Measurements from ENCODE around the gene C1D. TPM values are rescaled to one million over a fixed set of nuclear protein-coding genes. Genes with fewer than 3 reads are reported as not detected.

C1D gene
- total RNA-seq, 1 donor from 2014 or later: 15.1 TPM

DNA sequence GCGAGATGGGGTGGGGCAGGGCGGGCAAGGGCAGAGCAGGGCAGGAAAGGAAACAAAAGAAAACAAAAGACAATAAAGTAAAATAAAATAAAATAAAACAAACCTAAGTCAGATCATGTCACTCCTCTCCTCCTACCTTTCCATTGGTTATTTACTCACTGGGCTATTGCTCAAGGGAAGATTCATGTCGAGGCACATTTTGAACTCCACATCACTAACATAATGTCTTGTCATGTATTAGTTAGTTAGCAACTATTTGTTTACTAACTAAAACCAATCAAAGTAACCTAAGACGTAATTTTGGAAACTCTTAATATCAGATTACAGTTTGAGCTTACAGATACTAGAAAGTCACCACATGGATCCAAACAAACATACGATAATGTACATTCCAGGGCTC is 2.2 kb downstream of the C1D start:
- no peaks in the 10 kb centered on the region for H3K36me3 ChIP-seq (ENCODE audit: control insufficient read depth in 3 of 3, insufficient read depth in 3 of 3, low read length in 3 of 3)
- H3K9me3 ChIP-seq (ENCODE audit: control insufficient read depth in 3 of 3, low read length in 3 of 3): no peaks in the 10 kb centered on the region
- H3K27ac ChIP-seq (ENCODE audit: low read depth, low read length): no peak overlapping the region
- H3K9ac ChIP-seq (ENCODE audit: low read depth in 1 of 3, low read length in 3 of 3): no peak overlapping the region
- H3K4me3 ChIP-seq (ENCODE audit: low read length in 3 of 3): no peak overlapping the region
- H3K27me3 ChIP-seq (ENCODE audit: control insufficient read depth in 3 of 3, insufficient read depth in 3 of 3, low read length in 3 of 3): no peaks in the 10 kb centered on the region
- peaks cover 16 to 33% (median 17%) of the 10 kb centered on the region in 3 donors for H3K4me1 ChIP-seq (ENCODE audit: control insufficient read depth in 3 of 3, insufficient read depth in 3 of 3, low read length in 3 of 3)

DNA sequence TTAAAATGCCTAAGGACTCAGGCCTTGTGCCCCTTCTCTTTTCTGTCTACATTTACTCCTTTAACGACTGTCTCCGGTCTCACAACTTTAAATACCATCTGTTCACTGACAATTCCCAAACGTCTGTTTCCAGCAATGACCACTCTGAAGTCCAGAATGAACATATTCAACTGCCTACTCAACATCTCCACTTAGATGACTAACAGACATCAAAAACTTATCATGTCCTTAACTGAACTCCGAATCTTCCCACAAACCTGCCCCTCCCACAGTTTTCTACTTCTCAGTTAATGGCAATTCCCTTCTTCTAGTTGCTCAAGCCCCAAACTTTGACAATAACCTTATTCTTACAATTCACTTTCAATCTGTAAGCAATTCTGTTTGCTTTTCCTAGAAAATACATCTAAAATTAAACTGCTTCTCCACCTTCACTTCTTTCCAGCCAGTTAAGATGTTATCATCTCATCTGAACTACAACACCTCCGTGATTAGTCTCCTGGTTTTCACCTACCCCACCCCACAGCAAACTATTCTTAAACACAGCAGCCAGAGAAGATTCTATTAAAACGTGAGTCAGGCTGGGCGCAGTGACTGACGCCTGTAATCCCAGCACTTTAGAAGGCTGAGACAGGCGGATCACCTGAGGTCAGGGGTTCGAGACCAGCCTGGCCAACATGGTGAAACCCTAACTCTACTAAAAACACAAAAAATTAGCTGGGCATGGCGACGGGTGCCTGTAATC is 2.8 kb downstream of the C1D start:
- H3K27me3 ChIP-seq (ENCODE audit: control insufficient read depth in 3 of 3, insufficient read depth in 3 of 3, low read length in 3 of 3): no peaks in the 10 kb centered on the region
- H3K4me1 ChIP-seq (ENCODE audit: control insufficient read depth in 3 of 3, insufficient read depth in 3 of 3, low read length in 3 of 3): peaks cover 16 to 33% (median 17%) of the 10 kb centered on the region in 3 donors
- no peaks in the 10 kb centered on the region for H3K36me3 ChIP-seq (ENCODE audit: control insufficient read depth in 3 of 3, insufficient read depth in 3 of 3, low read length in 3 of 3)
- no peak overlapping the region for H3K4me3 ChIP-seq (ENCODE audit: low read length in 3 of 3)
- H3K27ac ChIP-seq (ENCODE audit: low read depth, low read length): no peak overlapping the region
- H3K9me3 ChIP-seq (ENCODE audit: control insufficient read depth in 3 of 3, low read length in 3 of 3): no peaks in the 10 kb centered on the region
- no peak overlapping the region for H3K9ac ChIP-seq (ENCODE audit: low read depth in 1 of 3, low read length in 3 of 3)

DNA sequence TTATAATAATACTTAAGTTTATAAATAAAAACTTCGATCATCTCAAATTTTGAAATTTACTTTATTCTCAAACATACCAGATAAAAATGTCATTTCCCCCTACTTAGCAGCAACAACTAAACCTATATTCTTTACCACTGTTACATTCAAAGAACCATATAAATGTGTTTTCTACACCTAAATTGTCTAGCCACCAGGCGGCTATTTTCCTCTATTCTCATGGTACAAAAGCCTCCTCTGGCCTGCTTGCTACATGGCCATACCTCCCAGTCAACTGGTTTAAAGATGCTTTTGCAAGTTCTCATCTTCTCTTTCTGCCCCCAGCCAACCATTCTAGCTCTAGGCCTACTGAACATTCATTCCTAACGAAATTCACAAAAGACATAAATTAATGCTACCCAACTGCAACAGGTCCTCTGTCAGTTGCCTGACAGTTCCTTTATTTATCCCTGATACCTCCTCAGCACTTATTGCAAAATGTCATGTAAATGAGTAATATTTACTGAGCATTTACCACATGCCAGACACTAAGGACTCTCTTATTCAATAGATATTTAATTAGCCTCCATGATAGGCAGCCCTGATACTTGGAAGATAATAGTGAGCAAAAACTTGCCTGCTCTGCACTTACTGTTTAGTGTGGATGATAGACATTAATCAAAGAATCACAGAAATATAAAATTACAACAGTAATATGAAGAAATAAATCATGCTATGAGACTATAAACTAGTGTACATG is 5.0 kb downstream of the C1D start:
- Histone ChIP-seq H3K27me3 (ENCODE audit: control insufficient read depth in 3 of 3, insufficient read depth in 3 of 3, low read length in 3 of 3) (no peaks in the 10 kb centered on the region), H3K4me1 (ENCODE audit: control insufficient read depth in 3 of 3, insufficient read depth in 3 of 3, low read length in 3 of 3) (peaks cover 19 to 49% (median 23%) of the 10 kb centered on the region in 3 donors), H3K9me3 (ENCODE audit: control insufficient read depth in 3 of 3, low read length in 3 of 3) (no peaks in the 10 kb centered on the region), H3K9ac (ENCODE audit: low read depth in 1 of 3, low read length in 3 of 3) (no peak overlapping the region), H3K36me3 (ENCODE audit: control insufficient read depth in 3 of 3, insufficient read depth in 3 of 3, low read length in 3 of 3) (no peaks in the 10 kb centered on the region), H3K4me3 (ENCODE audit: low read length in 3 of 3) (no peak overlapping the region), H3K27ac (ENCODE audit: low read depth, low read length) (no peak overlapping the region)

DNA sequence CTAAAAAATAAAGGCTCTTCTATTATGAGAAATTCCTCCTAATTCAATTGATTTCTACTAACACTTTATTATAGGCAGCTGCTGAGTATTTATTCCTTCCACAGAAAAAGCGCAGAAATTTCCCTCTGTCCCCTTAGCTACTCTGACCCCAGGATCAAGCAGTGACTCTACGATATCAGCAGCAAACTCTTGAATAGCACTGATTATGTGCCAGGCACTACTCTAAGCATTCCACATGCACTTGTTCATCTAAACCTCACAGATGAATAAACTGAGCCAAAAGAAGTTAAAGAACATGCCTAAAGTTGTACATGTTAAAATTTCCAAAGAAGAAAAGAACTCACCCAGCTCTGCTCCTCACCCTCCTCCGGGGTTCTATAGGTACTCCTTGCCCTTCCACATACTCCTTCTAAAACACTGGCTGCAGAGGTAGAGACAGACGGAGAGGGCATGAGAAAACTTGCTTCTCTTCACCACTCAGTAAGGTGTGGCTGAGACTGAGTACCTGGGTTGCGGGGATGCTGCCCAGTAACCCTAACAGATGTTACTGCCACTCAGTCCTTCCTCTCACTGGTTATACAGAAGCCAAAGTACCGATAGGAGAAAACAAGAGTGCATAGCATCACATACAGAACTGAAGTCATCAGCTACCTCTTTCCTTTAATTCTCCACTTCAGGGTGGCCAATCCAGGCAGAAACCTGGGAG is 9.9 kb downstream of the C1D start:
- Histone ChIP-seq H3K27me3 (ENCODE audit: control insufficient read depth in 3 of 3, insufficient read depth in 3 of 3, low read length in 3 of 3) (no peaks in the 10 kb centered on the region), H3K4me3 (ENCODE audit: low read length in 3 of 3) (no peak overlapping the region), H3K4me1 (ENCODE audit: control insufficient read depth in 3 of 3, insufficient read depth in 3 of 3, low read length in 3 of 3) (peaks cover 9 to 19% (median 9%) of the 10 kb centered on the region in 3 donors), H3K9me3 (ENCODE audit: control insufficient read depth in 3 of 3, low read length in 3 of 3) (no peaks in the 10 kb centered on the region), H3K36me3 (ENCODE audit: control insufficient read depth in 3 of 3, insufficient read depth in 3 of 3, low read length in 3 of 3) (no peaks in the 10 kb centered on the region), H3K9ac (ENCODE audit: low read depth in 1 of 3, low read length in 3 of 3) (no peak overlapping the region), H3K27ac (ENCODE audit: low read depth, low read length) (no peak overlapping the region)

DNA sequence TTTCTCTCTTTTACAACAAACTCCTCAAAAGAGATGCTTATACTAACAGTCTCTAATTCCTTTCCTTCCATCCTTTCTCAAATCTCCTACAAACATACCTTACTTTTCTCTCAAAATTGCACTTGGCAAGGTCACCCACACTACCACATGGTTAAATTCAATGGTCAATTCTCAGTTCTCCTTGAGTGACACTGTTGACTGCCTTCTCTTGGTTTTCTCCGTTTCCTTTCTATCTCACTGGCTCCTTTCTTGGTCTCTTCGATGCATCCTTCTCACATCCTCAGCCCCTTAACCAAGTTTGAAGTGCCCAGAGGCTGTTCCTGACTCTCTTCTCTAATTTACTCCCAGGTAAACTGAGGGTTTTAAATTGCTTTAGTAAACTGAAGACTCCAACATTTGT is 12.5 kb downstream of the C1D start:
- no peak overlapping the region for H3K9ac ChIP-seq (ENCODE audit: low read depth in 1 of 3, low read length in 3 of 3)
- H3K4me1 ChIP-seq (ENCODE audit: control insufficient read depth in 3 of 3, insufficient read depth in 3 of 3, low read length in 3 of 3): peaks cover 9 to 19% (median 9%) of the 10 kb centered on the region in 3 donors
- H3K9me3 ChIP-seq (ENCODE audit: control insufficient read depth in 3 of 3, low read length in 3 of 3): no peaks in the 10 kb centered on the region
- peaks cover 0 to 2% (median 0%) of the 10 kb centered on the region in 3 donors for H3K36me3 ChIP-seq (ENCODE audit: control insufficient read depth in 3 of 3, insufficient read depth in 3 of 3, low read length in 3 of 3)
- no peaks in the 10 kb centered on the region for H3K27me3 ChIP-seq (ENCODE audit: control insufficient read depth in 3 of 3, insufficient read depth in 3 of 3, low read length in 3 of 3)
- H3K27ac ChIP-seq (ENCODE audit: low read depth, low read length): no peak overlapping the region
- no peak overlapping the region for H3K4me3 ChIP-seq (ENCODE audit: low read length in 3 of 3)

DNA sequence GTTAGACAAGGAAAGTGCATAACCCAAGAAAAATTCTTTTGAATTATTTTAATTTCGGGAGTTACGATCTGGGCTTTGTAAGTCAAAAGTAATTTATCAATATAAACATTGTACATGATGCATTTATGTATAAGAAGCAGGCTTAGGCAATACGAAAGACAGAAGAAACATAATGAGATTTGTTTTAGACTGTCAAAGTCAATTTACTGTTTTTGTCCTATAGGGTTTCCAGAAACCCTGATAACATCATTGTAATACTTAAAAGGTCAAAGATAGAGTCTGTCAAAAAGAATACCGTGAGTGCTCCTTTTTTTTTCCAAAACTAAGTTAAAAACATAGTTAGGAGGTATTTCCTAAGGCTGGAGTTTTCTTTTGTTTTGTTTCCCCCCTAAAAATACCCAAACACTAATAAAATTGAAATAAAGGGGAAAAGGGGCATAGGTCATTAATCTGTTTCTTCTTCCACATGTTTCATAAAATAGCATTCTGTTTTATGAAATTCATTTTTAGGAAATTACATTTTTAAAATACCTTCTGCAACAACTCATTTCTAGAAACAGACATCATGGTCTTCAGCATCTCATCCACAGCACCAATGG is 16.1 kb downstream of the C1D start:
- Histone ChIP-seq H3K4me3 (ENCODE audit: low read length in 3 of 3) (no peak overlapping the region), H3K9me3 (ENCODE audit: control insufficient read depth in 3 of 3, low read length in 3 of 3) (no peaks in the 10 kb centered on the region), H3K36me3 (ENCODE audit: control insufficient read depth in 3 of 3, insufficient read depth in 3 of 3, low read length in 3 of 3) (peaks cover 0 to 9% (median 4%) of the 10 kb centered on the region in 3 donors)

DNA sequence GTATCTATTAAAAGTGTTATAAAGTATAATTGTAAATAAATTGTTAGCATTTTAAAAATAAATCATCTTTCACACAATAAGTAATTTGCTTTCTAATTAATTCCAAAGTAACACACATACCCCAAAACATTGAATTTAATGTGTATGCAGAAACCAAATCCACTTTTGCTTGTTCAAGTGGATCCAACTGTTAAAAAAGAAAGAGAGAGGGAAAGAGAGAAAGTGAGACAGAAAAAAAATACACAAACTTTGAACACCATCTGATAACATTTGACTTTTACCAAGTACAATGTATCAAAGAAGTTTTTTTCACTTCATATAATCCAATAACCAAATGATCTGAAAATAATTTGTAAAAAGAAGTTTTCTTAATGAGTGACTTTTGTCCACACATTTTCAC is 16.6 kb downstream of the C1D start:
- Histone ChIP-seq H3K36me3 (ENCODE audit: control insufficient read depth in 3 of 3, insufficient read depth in 3 of 3, low read length in 3 of 3) (peaks cover 0 to 9% (median 4%) of the 10 kb centered on the region in 3 donors), H3K27ac (ENCODE audit: low read depth, low read length) (no peak overlapping the region), H3K9ac (ENCODE audit: low read depth in 1 of 3, low read length in 3 of 3) (no peak overlapping the region), H3K27me3 (ENCODE audit: control insufficient read depth in 3 of 3, insufficient read depth in 3 of 3, low read length in 3 of 3) (no peaks in the 10 kb centered on the region), H3K4me1 (ENCODE audit: control insufficient read depth in 3 of 3, insufficient read depth in 3 of 3, low read length in 3 of 3) (no peaks in the 10 kb centered on the region), H3K9me3 (ENCODE audit: control insufficient read depth in 3 of 3, low read length in 3 of 3) (no peaks in the 10 kb centered on the region), H3K4me3 (ENCODE audit: low read length in 3 of 3) (no peak overlapping the region)

More for the DNA sequence above, 16.1 kb downstream of the C1D start:
- Histone ChIP-seq H3K4me1 (ENCODE audit: control insufficient read depth in 3 of 3, insufficient read depth in 3 of 3, low read length in 3 of 3) (peaks cover 0 to 3% (median 0%) of the 10 kb centered on the region in 3 donors), H3K27me3 (ENCODE audit: control insufficient read depth in 3 of 3, insufficient read depth in 3 of 3, low read length in 3 of 3) (no peaks in the 10 kb centered on the region), H3K9ac (ENCODE audit: low read depth in 1 of 3, low read length in 3 of 3) (no peak overlapping the region), H3K27ac (ENCODE audit: low read depth, low read length) (no peak overlapping the region)

DNA sequence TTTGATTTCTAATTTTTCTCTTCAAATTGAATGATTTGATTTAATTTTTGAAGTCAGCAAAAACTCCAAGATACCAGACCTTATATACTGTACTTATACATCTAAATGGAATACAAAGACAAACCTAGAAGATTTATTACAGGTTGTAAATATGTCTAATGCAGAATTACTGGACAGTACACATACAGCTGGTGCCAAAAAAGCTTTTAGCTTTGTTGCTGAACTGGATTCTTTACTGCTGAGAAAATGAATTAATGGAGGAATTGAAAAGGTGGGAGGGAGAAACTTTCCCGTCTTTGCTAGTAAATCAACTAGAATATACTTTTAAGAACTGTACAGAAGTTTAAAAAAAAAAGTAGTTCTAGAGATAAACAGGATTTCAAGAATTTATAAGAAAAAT is 17.5 kb downstream of the C1D start:
- peaks cover 0 to 9% (median 4%) of the 10 kb centered on the region in 3 donors for H3K36me3 ChIP-seq (ENCODE audit: control insufficient read depth in 3 of 3, insufficient read depth in 3 of 3, low read length in 3 of 3)
- no peaks in the 10 kb centered on the region for H3K9me3 ChIP-seq (ENCODE audit: control insufficient read depth in 3 of 3, low read length in 3 of 3)
- no peak overlapping the region for H3K27ac ChIP-seq (ENCODE audit: low read depth, low read length)
- H3K4me3 ChIP-seq (ENCODE audit: low read length in 3 of 3): no peak overlapping the region
- H3K4me1 ChIP-seq (ENCODE audit: control insufficient read depth in 3 of 3, insufficient read depth in 3 of 3, low read length in 3 of 3): no peaks in the 10 kb centered on the region
- no peaks in the 10 kb centered on the region for H3K27me3 ChIP-seq (ENCODE audit: control insufficient read depth in 3 of 3, insufficient read depth in 3 of 3, low read length in 3 of 3)
- H3K9ac ChIP-seq (ENCODE audit: low read depth in 1 of 3, low read length in 3 of 3): no peak overlapping the region

DNA sequence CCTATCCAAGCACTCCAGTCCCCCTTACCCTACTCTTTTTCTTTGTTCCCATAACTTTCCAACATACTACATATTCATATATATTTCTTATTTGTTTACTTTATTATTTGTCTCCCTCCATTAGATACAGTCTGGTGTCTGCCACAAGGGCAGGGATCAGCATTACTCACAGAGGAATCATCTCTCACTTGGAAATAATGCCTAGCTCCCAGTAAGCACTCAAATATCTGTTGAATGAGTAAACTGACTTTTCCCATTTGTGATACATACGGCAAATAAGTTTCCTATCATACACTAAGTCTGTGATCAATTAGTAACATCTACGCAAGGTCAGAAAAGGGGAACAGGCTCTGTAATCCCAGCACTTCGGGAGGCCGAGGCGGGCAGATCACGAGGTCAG is 18.7 kb downstream of the C1D start:
- no peaks in the 10 kb centered on the region for H3K27me3 ChIP-seq (ENCODE audit: control insufficient read depth in 3 of 3, insufficient read depth in 3 of 3, low read length in 3 of 3)
- no peaks in the 10 kb centered on the region for H3K4me1 ChIP-seq (ENCODE audit: control insufficient read depth in 3 of 3, insufficient read depth in 3 of 3, low read length in 3 of 3)
- no peak overlapping the region for H3K27ac ChIP-seq (ENCODE audit: low read depth, low read length)
- H3K9ac ChIP-seq (ENCODE audit: low read depth in 1 of 3, low read length in 3 of 3): no peak overlapping the region
- no peak overlapping the region for H3K4me3 ChIP-seq (ENCODE audit: low read length in 3 of 3)
- H3K36me3 ChIP-seq (ENCODE audit: control insufficient read depth in 3 of 3, insufficient read depth in 3 of 3, low read length in 3 of 3): peaks cover 0 to 9% (median 4%) of the 10 kb centered on the region in 3 donors
- H3K9me3 ChIP-seq (ENCODE audit: control insufficient read depth in 3 of 3, low read length in 3 of 3): no peaks in the 10 kb centered on the region
